PFSK-1 (cell line): ENCODE measurements around the gene CNOT4.

Experiments used
- FOXP2 ChIP-seq: optimal IDR thresholded peaks from 2 replicates; pipeline ENCODE3; 2011; ENCODE audit warnings: borderline replicate concordance, control low read depth, inconsistent platforms; ENCODE audit not compliant: insufficient read depth; ENCODE audit errors: extremely low read length, extremely low read depth
- POLR2AphosphoS5 ChIP-seq: IDR thresholded peaks from 2 replicates; pipeline ENCODE4 v1.6.1; 2012; ENCODE audit warnings: low read depth, mild to moderate bottlenecking, control low read depth, low read length, moderate library complexity
- SIN3A ChIP-seq: IDR thresholded peaks from 2 replicates; pipeline ENCODE4 v1.6.1; 2012; ENCODE audit warnings: mild to moderate bottlenecking, low read length, moderate library complexity, borderline replicate concordance; ENCODE audit not compliant: insufficient read depth
- TAF1 ChIP-seq: IDR thresholded peaks from 2 replicates; pipeline ENCODE4 v1.6.1; 2012; ENCODE audit warnings: low read length, control low read depth, borderline replicate concordance; ENCODE audit not compliant: insufficient read depth
- TF ChIP-seq, protein P1 (sequence below), 2 experiments: IDR thresholded peaks; 2 replicates each; pipeline versions ENCODE4 v1.6.1 to v1.8.0; 2011 to 2012; ENCODE audit warnings: low read depth in 2 of 2, low read length in 2 of 2, control low read depth in 1 of 2, inconsistent platforms in 1 of 2, mild to moderate bottlenecking in 1 of 2, moderate library complexity in 1 of 2; ENCODE audit not compliant: insufficient read depth in 1 of 2

The CNOT4 gene

GRCh38 chr7:135538376-135538775, 28.5 kb upstream of the CNOT4 start:
- TF ChIP-seq, protein P1, sequence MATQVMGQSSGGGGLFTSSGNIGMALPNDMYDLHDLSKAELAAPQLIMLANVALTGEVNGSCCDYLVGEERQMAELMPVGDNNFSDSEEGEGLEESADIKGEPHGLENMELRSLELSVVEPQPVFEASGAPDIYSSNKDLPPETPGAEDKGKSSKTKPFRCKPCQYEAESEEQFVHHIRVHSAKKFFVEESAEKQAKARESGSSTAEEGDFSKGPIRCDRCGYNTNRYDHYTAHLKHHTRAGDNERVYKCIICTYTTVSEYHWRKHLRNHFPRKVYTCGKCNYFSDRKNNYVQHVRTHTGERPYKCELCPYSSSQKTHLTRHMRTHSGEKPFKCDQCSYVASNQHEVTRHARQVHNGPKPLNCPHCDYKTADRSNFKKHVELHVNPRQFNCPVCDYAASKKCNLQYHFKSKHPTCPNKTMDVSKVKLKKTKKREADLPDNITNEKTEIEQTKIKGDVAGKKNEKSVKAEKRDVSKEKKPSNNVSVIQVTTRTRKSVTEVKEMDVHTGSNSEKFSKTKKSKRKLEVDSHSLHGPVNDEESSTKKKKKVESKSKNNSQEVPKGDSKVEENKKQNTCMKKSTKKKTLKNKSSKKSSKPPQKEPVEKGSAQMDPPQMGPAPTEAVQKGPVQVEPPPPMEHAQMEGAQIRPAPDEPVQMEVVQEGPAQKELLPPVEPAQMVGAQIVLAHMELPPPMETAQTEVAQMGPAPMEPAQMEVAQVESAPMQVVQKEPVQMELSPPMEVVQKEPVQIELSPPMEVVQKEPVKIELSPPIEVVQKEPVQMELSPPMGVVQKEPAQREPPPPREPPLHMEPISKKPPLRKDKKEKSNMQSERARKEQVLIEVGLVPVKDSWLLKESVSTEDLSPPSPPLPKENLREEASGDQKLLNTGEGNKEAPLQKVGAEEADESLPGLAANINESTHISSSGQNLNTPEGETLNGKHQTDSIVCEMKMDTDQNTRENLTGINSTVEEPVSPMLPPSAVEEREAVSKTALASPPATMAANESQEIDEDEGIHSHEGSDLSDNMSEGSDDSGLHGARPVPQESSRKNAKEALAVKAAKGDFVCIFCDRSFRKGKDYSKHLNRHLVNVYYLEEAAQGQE (IDR thresholded peaks at IDR 0.05; ENCODE audit: insufficient read depth in 1 of 2, low read depth in 2 of 2, low read length in 2 of 2), result no peak
- no peak for TF ChIP-seq POLR2AphosphoS5

- TF ChIP-seq, protein P1 (IDR thresholded peaks at IDR 0.05; ENCODE audit: insufficient read depth in 1 of 2, low read depth in 2 of 2, low read length in 2 of 2), result no peak
- TF ChIP-seq TAF1 (no peak), POLR2AphosphoS5 (no peak), SIN3A (no peak), FOXP2 (no peak)
These were observed 28.0 kb upstream of the CNOT4 start for GRCh38 chr7:135537905-135538304.

GRCh38 chr7:135537453-135537852, 27.6 kb upstream of the CNOT4 start:
- TF ChIP-seq TAF1 (no peak), SIN3A (no peak), FOXP2 (no peak), POLR2AphosphoS5 (no peak)
- TF ChIP-seq, protein P1 (IDR thresholded peaks at IDR 0.05; ENCODE audit: insufficient read depth in 1 of 2, low read depth in 2 of 2, low read length in 2 of 2), result no peak

- TF ChIP-seq FOXP2 (no peak), POLR2AphosphoS5 (no peak), SIN3A (no peak), TAF1 (no peak)
- TF ChIP-seq, protein P1 (IDR thresholded peaks at IDR 0.05; ENCODE audit: insufficient read depth in 1 of 2, low read depth in 2 of 2, low read length in 2 of 2), result no peak
These were observed 26.2 kb upstream of the CNOT4 start for GRCh38 chr7:135536150-135536549.

GRCh38 chr7:135527025-135527424, 17.1 kb upstream of the CNOT4 start:
- no peak for TF ChIP-seq POLR2AphosphoS5
- TF ChIP-seq, protein P1 (IDR thresholded peaks at IDR 0.05; ENCODE audit: insufficient read depth in 1 of 2, low read depth in 2 of 2, low read length in 2 of 2), result no peak
- no peak for TF ChIP-seq FOXP2
- no peak for TF ChIP-seq TAF1
- no peak for TF ChIP-seq SIN3A
